CD4-positive, alpha-beta T cell treated with Interleukin-6 for 4 hours (primary cell): ENCODE data around the gene ZKSCAN5.
"Not testable (repeated sequence)": the region's sequence is repeated elsewhere in the genome, so short reads cannot be mapped to it uniquely, and the experiment has no call there.

ENCODE experiments used
- DNase-seq: peaks from one replicate; pipeline ENCODE4 v3.0.0-alpha.2; 2020; ENCODE audit warnings: mixed read lengths

Gene ZKSCAN5

DNA sequence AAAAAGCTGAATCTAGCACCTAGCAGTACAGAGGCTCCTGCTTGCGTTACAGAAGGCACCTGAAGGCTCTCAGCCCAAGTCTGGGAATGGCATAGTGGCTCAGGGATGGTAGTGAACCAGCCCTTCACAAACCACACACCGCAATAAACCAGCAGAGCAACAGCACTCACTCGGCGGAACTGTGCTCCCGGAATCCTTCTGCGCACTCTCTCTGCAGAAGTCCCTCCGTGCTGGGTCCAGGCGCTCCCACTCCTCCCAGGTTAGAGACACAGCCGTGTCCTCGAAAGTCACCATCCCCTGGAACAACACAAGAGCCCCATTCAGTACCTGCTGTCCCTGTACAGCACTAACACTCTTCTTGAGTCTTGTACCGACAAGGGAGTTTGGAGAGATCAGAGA, 5.9 kb upstream of the ZKSCAN5 start:
- no peak for DNase-seq

DNA sequence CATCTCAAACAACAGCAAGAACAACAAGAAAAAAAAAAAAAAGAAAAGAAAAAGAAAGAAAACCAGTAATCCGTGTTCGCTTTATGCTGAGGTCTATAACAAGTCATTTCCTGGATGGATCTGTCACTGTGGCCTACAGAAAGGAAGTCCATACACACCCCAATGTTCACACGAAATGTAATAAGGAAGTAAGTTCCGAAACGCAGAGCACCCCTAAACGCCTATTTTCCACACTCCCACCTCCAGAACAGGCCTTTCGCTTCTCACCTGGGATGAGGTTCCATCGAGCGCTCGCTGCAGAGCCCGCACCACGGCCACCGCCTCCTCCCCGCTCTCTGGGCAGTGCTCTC, 5.1 kb upstream of the ZKSCAN5 start:
- DNase-seq = peak; percentile 22

DNA sequence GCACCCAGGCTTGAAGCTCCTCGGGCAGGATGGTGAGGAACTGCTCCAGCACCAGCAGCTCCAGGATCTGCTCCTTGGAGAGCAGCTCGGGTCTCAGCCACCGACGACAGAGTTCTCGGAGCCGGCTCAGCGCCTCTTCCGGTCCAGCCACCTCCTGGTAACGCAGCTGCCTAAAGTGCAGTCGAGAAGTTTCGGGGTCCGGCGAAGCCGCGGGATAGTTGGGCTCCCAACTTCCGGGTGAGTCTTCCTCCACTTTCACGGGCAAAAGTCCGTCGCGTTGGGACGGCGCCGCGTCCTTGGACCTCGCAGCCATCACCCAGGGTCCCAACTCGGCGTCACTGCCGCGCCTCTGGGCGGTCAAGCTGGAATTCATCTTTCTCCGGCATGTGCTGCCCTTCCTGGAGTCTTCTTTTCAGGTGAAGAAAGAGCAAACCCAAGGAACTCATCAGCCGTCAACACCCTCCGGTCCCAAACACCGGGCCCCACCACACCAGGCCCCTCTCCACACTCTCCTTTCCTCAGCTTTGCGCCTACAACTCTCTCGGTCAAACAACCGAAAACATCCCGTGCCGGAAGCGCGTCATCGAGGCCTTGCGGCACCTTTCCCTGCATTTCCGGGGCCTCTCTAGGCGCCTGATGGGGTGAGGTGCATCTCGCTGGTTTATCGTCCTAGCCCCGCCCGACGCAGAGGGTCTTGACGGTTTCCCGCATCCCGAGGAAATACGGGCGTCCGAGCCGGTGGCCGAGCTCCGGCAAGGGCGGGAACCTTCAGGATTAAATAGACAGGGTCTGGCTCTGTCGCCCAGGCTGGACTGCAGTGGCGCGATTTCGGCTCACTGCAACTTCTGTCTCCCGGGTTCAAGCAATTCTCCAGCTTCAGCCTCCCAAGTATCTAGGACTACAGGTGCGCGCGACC, 4.5 kb upstream of the ZKSCAN5 start, which contains the start of gene ZNF394:
ZNF394 (minus strand) TSS at position 561 of the 916 bp plus-strand sequence; CDS start at position 373, 188 bp downstream.
- peak; percentile 93 for DNase-seq

DNA sequence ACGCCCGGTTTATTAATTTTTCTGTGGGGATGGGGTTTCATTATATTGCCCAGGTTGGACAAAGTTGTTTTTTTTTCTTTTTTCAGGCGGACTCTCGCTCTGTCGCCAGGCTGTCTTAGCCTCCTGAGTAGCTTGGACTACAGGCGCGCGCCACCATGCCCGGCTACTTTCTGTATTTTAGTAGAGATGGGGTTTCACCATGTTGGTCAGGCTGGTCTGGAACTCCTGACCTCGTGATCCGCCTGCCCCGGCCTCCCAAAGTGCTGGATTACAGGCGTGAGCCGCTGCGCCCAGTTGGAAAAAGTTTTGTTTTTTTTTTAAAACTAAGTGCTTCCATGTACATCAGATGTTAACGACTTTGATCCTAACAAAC, 3.8 kb upstream of the ZKSCAN5 start:
- DNase-seq = no peak

DNA sequence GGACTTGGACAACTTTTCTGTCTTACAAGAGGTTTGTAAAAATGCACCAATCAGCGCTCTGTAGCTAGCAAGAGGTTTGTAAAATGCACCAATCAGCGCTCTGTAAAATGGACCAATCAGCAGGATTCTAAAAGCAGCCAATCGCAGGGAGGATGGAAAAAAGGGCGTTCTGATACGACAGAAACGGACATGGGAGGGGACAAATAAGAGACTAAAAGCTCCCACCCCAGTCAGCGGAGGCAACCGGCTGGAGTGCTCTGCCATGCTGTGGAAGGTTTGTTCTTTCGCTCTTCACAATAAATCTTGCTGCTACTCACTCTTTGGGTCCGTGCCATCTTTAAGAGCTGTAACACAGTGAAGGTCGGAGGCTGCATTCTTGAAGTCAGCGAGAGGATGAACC, 3.2 kb upstream of the ZKSCAN5 start:
- DNase-seq = not testable (repeated sequence)

DNA sequence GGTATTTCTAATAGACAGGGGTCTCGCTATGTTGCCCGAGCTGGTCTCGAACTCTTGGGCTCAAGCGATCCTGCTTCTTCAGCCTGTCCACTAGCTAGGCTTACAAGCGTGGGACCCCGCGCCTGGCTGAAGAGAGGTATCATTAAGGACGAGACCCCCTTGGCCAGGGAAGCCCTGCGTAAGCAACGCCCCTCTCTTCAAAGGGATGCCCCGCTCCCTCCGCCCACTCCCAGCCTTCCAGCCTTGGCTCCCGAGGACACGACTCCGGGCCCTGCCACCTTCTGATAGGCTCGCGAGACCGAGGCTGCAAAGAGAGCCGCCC, 220 bp upstream of the ZKSCAN5 start:
- no peak for DNase-seq

DNA sequence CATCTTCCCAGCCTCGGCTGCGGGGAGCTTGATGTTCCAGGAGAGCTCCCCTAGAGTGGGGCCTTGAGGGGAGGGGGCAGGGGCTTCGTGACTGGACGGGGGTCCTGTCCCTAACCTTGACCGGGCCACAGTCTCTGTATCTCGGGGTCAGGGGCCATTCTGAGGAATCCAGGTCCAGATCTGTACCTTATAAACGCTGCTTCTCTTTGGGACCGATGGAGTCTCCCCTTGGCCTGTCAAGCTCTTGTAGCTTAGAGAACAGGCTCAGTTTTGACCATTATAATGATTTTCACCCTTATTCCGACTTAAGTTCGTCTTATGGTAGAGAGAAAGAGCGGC, 831 bp downstream of the ZKSCAN5 start:
- DNase-seq = no peak

DNA sequence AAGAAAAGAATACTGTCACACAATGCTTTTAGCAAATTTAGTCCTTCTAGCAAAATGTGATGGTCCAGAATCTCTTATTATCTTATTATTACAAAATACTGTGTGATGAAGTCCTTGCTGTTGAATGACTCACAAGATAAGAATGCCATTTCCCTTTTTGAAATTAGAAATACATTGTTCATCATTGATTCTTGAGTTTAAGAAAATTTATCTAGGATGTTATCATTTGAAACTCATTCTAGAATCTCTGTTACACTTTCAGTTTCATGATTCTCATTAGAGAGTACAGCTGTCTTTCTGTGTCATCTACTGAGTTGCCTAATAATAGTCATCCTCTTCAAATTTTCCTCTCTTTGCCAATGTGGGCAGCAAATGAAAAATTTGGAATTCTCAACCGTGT, 9.6 kb downstream of the ZKSCAN5 start:
- no peak for DNase-seq

DNA sequence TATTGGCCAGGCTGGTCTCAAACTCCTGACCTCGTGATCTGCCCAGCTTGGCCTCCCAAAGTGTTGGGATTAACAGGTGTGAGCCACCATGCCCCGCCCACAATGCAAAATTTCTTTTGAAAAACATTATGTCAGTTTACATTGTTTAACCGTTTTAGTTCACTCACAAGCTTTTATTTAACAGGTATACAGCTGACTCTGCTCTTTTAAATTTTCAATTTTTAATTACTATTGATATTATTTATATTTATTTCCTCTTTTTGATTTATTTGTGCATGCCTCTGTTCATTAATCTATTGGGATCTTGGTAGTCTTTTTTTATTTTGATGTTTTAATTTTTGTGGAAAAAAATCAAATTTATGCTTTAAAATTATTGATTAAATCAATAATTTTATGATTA, 16.9 kb downstream of the ZKSCAN5 start:
- DNase-seq = no peak

DNA sequence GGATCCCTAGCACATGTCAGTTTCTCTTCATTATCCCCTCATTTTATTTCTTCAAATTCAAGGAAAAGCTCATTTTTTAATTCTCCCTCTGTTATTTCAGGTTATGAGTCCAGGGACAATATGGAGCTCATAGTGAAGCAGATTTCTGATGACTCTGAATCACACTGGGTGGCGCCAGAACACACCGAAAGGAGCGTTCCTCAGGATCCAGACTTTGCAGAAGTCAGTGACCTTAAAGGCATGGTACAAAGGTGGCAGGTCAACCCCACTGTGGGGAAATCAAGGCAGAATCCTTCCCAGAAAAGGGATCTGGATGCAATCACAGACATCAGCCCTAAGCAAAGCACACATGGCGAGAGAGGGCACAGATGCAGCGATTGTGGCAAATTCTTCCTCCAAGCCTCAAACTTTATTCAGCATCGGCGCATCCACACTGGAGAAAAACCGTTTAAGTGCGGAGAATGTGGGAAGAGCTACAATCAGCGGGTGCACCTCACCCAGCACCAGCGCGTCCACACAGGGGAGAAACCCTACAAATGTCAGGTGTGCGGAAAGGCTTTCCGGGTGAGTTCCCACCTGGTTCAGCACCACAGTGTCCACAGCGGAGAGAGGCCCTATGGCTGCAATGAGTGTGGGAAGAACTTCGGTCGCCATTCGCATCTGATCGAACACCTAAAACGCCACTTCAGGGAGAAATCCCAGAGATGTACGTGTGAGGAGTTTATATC, 21.4 kb downstream of the ZKSCAN5 start:
- peak; percentile 39 for DNase-seq

DNA sequence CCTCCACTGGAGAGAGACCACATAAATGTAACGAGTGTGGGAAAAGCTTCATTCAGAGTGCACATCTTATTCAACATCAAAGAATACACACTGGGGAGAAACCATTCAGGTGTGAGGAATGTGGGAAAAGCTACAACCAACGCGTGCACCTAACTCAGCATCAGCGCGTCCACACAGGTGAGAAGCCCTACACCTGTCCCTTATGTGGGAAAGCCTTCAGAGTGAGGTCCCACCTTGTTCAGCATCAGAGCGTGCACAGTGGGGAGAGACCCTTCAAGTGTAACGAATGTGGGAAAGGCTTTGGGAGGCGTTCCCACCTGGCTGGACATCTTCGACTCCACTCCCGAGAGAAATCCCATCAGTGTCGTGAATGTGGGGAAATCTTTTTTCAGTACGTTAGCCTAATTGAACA, 26.9 kb downstream of the ZKSCAN5 start:
- no peak for DNase-seq

DNA sequence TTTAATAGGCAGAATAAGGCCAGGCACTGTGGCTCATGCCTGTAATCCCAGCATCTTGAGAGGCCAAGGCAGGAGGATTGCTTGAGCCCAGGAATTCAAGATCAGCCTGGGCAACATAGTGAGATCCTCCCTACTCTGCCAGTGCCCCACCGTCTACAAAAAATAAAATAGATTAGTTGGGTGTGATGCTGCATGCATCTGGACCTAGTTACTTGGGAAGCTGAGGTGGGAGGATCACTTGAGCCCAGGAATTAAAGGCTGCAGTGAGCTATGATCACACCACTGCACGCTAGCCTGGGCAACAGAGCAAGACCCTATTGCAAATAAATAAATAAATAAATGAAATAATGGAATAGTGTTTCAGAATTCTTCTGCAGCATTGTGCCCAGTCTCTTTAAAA, 31.2 kb downstream of the ZKSCAN5 start:
- no peak for DNase-seq

DNA sequence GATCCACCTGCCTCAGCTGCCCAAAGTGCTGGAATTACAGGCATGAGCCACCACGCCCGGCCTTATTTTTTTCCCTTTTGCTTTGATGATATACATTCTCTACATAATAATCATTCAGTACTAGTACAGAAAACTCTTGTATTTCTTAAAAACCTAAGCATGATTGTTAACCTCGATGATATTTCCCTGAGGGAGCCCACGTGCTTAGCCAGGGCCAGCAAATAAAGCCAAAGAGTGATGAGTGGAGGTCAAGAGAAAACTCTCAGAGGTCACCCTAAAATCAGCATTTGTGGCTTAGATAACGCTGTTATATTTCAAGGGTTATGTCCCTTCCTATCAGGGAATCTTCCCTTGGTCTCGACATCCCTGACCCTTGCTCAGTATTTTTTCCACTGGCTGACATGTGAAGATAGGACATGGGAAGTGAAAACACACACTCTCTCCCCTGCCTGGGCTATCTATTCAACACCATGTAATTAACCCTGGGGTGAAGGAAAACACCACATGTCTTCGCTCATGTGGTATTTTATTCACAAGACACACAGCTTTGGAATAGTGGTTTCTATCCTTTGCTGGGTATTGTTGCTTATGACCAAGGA, 34.9 kb downstream of the ZKSCAN5 start:
- DNase-seq = no peak

DNA sequence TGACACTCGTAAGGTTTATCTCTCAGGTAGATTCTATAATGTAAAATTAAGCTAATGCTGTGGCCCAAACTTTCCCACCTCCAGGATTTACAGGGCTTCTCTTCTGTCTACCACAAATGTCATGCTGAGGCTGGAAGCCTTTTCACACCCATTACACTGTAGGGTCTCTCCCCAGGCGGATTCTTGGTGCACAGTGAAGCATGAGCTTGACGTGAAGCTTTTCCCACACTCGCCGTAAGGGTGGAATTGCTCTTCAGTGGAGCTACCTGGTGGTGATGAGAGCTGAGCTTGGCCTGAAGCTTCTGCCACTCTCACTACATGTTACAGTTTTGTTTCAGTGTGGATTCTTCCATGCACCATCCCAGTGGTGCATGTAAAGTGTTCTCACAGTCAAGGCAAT, 36.1 kb downstream of the ZKSCAN5 start:
- DNase-seq = no peak

DNA sequence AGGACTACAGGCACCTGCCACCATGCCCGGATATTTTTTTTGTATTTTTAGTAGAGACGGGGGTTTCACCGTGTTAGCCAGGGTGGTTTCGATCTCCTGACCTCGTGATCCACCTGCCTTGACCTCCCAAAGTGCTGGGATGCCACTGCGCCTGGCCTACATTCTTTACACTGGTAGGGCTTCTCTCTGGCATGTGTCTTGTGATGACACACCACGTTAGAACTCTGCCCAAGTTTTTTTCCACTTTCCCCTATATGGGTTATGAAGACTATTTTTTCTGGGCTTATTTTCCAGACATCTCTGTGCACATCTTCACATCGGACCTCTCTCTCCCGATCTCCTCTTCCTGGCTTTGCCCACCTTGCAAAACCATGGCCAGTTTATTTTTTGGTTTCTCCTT, 36.8 kb downstream of the ZKSCAN5 start:
- no peak for DNase-seq

DNA sequence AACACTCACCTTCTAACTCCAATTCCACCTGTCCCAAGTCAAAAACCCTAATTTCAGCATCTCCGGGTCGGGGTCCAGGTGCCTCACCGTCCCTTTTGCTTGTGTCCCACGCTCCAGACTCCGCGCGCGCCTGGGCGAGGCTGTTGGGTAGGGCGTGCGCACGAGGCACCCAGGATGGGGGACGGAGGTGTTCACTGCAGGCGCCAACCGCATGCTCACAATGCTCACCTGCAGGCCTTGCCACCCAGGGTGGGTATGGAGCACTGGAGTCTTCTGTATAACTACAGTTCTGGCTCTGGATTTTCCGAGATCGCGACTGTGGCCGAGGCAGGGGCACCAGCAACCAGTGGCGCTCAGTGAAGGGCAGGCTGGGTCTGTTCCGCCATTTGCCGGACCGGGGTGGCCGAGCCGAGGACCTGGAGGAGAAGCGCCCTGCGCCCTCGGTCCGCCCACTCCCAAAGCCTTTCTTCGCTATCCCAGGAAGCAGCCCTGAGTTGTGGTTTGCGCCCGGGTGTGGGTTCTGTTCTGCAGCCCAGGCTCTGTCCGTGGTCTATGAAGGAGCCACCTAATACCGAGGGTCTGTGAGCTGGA, 38.7 kb downstream of the ZKSCAN5 start:
- DNase-seq = no peak

DNA sequence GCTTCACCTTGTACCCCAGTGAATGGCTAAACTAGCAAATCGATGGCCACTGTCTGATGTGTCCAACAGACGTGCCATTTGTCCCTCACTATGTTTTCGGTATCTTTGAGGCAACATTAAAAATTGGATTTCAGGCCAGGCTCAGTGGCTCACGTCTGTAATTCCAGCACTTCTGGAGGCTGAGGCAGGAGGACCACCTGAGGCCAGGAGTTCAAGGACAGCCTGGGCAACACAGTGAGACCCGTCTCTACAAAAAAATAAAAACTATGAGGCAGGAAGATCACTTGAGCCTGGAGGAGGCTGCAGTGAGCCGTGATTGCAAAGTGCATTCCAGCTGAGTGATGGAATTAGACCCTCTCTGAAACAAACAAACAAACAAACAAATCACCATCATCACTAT, 39.5 kb downstream of the ZKSCAN5 start:
- DNase-seq = no peak

DNA sequence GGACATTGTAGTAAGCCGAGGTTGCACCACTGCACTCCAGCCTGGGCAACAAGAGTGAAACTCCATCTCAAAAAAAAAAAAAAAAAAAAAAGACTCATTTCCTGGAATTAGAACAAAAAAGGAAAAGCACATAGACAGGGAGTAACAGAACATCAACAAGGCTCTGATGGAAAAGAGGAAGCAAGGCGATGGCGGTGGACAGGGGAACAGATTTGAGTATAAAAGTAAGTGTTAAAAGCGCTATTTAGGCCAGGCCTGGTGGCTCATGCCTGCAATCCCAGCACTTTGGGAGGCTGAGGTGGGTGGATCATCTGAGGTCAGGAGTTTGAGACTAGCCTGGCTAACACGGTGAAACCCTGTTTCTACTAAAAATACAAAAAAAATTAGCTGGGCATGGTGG, 40.8 kb downstream of the ZKSCAN5 start:
- not testable (repeated sequence) for DNase-seq

DNA sequence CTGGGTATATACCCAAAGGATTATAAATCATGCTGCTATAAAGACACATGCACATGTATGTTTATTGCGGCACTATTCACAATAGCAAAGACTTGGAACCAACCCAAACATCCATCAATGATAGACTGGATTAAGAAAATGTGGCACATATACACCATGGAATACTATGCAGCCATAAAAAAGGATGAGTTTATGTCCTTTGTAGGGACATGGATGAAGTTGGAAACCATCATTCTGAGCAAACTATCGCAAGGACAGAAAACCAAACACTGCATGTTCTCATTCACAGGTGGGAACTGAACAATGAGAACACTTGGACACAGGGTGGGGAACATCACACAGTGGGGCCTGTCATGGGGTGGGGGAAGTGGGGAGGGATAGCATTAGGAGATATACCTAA, 45.1 kb downstream of the ZKSCAN5 start:
- not testable (repeated sequence) for DNase-seq

DNA sequence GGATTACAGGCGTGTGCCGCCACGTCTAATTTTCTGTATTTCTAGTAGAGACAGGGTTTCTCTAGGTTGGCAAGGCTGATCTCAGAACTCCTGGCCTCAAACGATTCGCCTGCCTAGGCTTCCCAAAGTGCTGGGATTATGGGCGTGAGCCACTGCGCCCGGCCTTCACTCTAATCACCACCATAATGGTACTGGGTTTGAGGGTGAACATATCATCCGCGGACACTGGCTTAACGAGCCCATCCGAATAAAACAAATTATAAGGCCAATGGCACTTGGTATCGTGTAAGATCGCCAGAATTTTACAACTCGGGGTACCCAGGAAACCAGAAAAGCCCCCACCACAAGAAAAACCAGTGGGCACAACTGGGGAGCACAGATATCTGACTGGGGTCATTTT, 46.9 kb downstream of the ZKSCAN5 start:
- DNase-seq = no peak

DNA sequence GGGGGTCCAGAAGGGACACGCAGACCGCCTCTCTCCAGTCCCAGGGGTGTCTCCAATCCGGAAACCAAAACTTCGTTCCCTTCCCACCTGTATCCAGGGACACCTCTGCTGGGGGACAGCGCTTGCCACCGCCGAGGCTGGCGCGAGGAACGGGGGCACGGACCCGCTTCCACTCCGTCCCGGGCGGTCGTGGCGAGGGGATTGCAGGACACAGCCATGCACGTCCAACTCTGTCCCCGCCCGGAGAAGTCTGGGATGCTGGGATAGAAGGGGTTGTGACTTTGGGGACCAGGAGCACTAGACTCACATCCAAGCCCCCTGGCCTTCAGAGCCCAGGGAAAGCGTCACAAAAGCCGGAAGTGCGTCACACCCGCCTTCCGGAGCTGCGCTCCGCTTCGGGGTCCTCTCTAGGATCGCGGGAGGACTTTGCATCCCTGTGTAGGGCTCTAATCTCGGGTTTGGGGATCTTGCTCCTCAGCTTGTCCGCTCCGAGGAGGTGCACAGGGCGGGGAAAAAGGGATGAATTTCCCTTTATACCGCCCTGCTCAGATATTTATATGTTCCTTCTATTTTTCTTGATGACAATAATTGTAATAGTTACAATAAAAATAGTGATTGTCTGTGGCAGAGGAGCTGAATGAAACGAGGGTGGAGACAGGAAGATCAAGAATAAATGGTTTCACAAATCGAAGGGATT, 47.5 kb downstream of the ZKSCAN5 start, which contains the start of gene FAM200A:
FAM200A (minus strand) TSS at position 348 of the 697 bp plus-strand sequence. CDS start 3,707 bp downstream, outside the sequence.
- DNase-seq = peak; percentile 90

DNA sequence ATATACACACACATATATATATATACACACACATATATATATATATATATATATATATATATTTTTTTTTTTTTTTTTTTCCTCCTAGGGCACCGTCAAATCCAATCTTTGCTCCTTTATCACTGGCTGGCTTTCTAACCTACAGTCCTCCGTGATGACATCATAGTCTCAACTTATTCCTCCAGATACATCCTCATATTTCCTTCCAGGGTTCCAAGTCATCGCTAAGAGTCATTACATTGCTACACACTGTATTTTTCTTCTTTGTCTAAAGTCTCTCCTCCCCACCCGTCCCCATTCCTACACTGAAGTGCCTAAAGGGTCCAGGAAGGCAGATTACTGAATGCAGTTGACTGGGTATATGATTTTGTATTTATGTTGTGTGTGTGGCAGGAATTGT, 48.6 kb downstream of the ZKSCAN5 start:
- DNase-seq = no peak

DNA sequence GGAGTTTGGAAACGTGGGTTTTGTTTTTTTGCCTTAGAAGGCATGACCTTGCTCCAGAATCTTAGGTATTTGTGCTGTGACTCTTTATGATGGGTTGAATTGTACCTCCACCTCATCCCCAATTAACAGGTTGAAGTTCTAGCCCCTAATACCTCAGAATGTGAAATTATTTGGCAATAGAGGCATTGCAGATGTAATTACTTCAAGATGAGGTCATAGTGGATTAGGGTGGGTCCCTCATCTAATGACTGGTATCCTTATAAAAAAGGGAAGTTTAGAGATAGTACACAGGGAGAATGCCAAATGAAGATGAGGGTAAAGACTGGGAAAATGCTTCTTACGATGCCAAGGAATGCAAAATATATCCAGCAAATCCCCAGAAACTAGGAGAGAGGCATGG, 50.5 kb downstream of the ZKSCAN5 start:
- DNase-seq = no peak
